T-helper 2 cell treated with Interferon-gamma antibody and Interleukin-4, amounts not matched to agents 5 μg/mL and 100 μg/mL, for 36 hours (primary cell): ENCODE data around the gene SMIM38.

ENCODE experiments used
- DNase-seq: peaks from one replicate; pipeline ENCODE4 v3.0.0; 2021; ENCODE audit warnings: low spot score
- H3K27ac Mint-ChIP-seq: one replicate; pipeline ENCODE4 v1.8.0; 2021; ENCODE audit warnings: mild to moderate bottlenecking, mixed read lengths
- H3K27me3 Mint-ChIP-seq: one replicate; pipeline ENCODE4 v1.8.0; 2021; ENCODE audit warnings: low read depth, mixed read lengths
- H3K36me3 Mint-ChIP-seq: one replicate; pipeline ENCODE4 v1.8.0; 2021; ENCODE audit warnings: low read depth, mixed read lengths
- H3K4me1 Mint-ChIP-seq: one replicate; pipeline ENCODE4 v1.8.0; 2021; ENCODE audit warnings: low read depth, mixed read lengths
- H3K4me3 Mint-ChIP-seq: one replicate; pipeline ENCODE4 v1.8.0; 2022; ENCODE audit warnings: mild to moderate bottlenecking, moderate library complexity, mixed read lengths
- H3K9me3 Mint-ChIP-seq: one replicate; pipeline ENCODE4 v1.8.0; 2021; ENCODE audit warnings: mixed read lengths

SMIM38 gene

DNA sequence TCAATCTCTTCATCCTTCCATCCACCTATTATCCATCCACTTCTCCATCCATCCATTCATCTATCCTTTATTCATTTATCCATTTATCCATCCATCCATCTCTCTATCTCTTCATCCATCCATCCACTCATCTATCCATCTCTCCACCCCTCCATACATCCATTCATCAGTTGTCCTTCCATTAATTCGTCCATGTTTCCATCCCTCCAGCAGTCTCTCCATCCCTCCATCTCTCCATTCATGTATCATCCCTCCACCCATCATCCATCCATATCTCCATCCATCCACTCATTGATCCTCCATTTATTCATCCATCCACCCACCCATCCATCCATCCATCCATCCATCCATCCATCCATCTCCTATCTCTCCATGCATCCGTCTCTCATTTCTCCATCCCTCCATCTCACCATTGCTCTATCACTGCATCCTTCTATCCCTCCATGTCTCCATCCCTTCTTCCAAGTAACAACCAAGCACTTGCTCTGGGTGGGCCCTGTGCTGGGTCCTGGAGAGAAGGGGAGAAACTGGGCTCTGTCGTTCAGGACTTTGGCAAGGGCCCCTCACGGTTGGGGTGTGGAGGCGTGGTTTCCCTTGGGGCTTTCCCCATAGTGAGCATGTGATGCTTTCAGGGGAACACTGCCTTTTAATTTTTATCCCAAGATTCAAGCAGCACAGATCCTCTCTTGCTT is 43.3 kb downstream of the SMIM38 start:
- DNase-seq = no peak
- Mint-ChIP-seq H3K36me3 (no peaks in the 10 kb centered on the region), H3K9me3 (peaks cover 8% of the 10 kb centered on the region), H3K27ac (no peak overlapping the region), H3K4me1 (no peaks in the 10 kb centered on the region), H3K4me3 (no peak overlapping the region), H3K27me3 (no peaks in the 10 kb centered on the region)

DNA sequence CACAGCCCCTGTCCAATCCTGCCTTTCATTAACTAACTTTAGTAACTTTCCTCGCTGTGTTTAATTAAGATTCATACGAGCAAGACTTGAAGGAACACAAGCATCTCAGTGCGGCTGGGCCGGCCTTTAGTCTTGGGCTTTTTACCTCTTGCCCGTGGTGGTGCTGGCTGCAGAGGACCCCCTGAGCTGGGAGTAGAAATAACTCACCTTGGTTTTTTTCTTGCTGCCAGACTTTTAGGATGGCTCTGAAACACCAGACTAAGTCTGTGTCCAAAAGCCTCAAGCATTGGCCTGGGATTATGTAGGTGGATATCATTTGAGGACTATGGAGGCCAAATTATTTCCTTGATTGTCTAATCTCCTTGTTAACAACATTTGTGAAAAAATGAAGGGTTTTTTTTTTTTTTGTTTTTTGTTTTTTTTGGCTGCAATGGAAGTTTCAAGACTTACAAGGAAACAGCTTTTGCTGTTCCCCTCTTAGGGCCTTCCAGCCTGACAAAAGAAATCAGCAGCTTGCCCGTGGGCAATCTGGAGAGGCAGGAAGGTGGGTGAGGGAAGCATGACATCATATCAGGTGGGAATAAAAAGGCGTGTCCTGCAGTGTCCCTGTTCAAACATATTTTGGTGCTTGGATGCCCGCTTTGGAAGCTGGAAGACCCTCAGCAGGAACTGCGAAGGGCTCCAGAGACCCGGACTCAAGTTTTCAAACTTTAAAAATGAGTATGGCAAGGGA is 44.0 kb downstream of the SMIM38 start:
- Mint-ChIP-seq H3K27me3 (no peaks in the 10 kb centered on the region), H3K36me3 (no peaks in the 10 kb centered on the region), H3K4me1 (no peaks in the 10 kb centered on the region), H3K9me3 (peaks cover 2% of the 10 kb centered on the region), H3K4me3 (no peak overlapping the region), H3K27ac (no peak overlapping the region)
- DNase-seq = no peak

DNA sequence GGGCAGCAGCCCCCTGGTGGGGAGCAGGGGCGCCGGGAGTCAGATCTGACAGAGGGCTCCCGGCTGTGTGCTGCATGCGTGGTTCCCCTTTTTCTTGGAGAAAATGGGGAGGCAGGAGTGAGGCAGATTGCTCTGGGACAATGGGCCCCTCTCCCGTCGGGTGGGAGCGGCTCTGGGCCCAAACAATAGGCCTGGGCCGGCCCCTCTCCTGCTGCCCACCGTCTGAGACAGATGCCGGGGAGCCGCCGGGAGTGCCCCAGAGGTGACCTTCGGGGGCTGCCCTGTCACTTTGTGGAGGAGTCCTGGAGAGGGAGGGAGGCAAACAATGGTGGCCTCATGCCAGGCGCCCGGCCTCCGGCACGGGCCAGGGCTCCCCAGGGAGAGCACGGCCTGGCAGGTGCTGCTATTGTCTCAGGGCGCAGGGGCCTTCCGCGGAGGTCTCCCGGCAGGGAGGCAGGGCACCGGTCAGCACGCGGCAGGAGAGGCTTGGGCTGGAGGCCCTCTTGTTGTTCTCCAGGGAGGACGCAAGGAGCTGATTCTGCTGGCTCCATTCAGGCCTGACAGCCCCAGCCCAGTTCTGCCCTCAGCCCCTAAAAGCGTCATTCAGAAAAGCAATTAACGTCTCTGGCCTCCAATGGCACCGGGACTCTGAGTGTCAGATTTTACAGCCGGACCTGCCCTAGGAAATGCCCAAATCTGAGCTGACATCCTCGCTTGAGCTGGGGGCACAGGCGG is 44.8 kb downstream of the SMIM38 start:
- Mint-ChIP-seq H3K36me3 (no peaks in the 10 kb centered on the region), H3K9me3 (no peaks in the 10 kb centered on the region), H3K27ac (no peak overlapping the region), H3K4me3 (no peak overlapping the region), H3K4me1 (no peaks in the 10 kb centered on the region), H3K27me3 (no peaks in the 10 kb centered on the region)
- no peak for DNase-seq

DNA sequence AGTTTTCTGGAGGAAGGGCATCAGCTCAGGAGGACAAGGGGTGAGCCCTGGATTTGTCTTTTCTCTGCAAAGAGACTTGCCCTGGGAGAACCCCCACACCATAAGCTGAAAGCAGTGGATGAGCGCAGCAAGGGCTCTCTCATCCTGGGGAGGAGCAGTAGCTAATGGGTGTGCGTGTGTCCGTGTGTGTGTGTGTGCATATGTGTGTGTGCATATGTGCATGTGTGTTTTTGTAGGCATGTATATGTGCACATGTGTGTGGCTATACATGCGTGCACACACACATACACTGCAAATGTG is 45.3 kb downstream of the SMIM38 start:
- no peaks in the 10 kb centered on the region for H3K4me1 Mint-ChIP-seq
- no peaks in the 10 kb centered on the region for H3K9me3 Mint-ChIP-seq
- H3K36me3 Mint-ChIP-seq = no peaks in the 10 kb centered on the region
- H3K27me3 Mint-ChIP-seq = no peaks in the 10 kb centered on the region
- no peak for DNase-seq
- no peak overlapping the region for H3K4me3 Mint-ChIP-seq
- no peak overlapping the region for H3K27ac Mint-ChIP-seq

DNA sequence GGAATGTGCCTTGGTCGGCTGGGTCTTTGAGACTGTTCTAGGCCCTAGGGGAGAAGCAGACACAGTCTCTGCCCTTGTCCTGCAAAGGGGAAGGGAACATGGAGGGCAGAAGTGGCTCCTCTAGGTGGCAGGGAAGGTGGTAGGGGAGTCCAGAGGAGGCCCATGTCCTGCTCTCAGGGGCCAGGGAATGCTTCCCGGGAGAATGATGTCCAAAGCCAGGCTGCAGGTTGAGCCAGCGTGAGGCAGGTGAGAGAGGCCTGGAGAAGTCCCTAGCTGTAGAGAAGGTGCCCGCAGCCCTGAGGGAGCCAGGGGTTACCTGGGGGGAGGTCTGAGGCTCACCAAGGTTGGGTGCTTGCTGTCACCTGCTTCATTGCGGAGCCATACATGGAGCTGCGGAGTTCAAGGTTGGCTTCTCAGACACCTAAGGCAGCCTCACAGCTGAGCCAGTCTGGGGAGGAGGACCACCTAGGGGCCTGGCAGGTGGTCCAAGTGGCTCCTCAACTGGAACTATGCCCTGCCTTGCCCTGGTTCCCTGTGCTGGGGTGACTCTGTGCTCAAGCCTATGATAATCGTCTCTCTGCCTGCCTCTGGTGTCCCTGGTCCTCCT is 46.1 kb downstream of the SMIM38 start:
- Mint-ChIP-seq H3K4me1 (no peaks in the 10 kb centered on the region), H3K4me3 (no peak overlapping the region), H3K27me3 (no peaks in the 10 kb centered on the region), H3K9me3 (no peaks in the 10 kb centered on the region), H3K27ac (no peak overlapping the region), H3K36me3 (no peaks in the 10 kb centered on the region)
- no peak for DNase-seq

DNA sequence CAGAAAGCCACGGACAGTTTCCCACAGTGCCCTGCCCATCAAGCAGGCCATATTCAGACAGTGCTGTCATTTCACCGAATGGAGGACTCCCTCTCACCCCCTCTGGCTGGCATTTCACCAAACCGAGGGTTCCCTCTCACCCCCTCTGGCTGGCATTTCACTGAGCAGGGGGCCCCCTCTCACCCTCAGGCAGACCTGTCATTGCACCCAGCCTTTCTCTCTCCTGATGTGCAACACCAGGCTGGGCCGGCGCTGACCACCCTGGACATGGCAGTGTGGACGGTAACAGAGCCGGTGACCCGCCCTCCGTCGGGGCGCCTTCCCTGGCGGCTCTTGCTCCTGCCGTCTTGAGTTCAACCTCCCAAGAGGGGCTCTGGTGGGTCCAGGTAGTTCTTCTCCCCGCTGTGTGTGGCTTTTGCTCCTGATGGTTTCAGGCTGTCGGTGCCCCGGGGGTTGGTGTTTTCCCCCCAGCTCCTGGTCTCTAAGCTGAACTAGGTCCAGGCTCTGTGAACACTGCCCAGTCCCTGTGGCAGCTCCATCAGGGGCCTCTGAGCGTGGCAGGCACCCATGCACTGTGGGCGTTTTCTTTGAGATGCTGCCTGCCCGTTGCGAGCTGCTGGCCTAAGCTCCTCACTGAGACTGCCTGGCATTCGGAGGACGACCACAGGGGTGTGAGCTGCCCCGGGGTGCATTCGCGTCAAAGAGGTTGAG is 46.9 kb downstream of the SMIM38 start:
- Mint-ChIP-seq H3K4me3 (no peak overlapping the region), H3K36me3 (no peaks in the 10 kb centered on the region)

DNA sequence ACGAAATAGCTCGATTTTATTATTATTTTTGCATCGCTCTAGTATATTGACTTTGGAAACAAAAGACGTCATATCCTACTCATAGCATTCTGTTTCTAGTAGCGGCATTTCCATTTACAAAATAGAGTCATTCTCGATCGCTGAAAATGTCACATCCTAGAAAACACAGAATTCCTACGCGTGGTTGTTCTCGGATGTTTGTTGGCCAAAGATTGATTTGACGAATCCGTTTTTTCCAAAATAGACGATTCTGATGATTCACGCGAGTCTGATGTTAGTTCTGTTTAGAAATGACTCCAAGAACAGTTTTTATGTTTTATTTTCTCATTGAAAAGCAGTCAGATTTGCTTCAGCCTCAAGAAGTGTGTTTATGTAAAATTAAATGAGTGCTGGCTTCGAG is 47.6 kb downstream of the SMIM38 start:
- no peaks in the 10 kb centered on the region for H3K27me3 Mint-ChIP-seq
- H3K4me1 Mint-ChIP-seq = no peaks in the 10 kb centered on the region
- no peak for DNase-seq
- H3K27ac Mint-ChIP-seq = no peak overlapping the region
- H3K36me3 Mint-ChIP-seq = no peaks in the 10 kb centered on the region
- no peak overlapping the region for H3K4me3 Mint-ChIP-seq
- H3K9me3 Mint-ChIP-seq = no peaks in the 10 kb centered on the region

More for the DNA sequence above, 46.9 kb downstream of the SMIM38 start:
- H3K4me1 Mint-ChIP-seq = no peaks in the 10 kb centered on the region
- DNase-seq = no peak
- H3K27me3 Mint-ChIP-seq = no peaks in the 10 kb centered on the region
- no peak overlapping the region for H3K27ac Mint-ChIP-seq
- H3K9me3 Mint-ChIP-seq = no peaks in the 10 kb centered on the region

DNA sequence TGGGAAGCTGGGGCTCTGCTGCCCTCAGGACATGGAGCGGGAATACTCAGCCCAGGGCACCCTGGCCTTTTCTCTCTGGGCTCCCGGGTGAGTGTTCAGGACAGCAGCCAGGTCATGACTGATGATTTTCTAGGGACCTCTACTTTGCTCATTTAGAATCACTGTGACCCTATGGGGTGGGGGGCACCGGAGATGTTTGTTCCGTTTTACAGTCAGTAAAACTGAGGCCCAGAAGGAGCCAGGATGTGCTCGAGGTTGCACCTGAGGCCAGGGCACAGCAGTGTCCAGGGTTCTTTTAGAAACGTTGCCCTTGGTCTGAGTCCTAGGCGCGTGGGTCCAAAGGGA is 48.1 kb downstream of the SMIM38 start:
- Mint-ChIP-seq H3K27ac (no peak overlapping the region), H3K4me3 (no peak overlapping the region), H3K36me3 (no peaks in the 10 kb centered on the region), H3K4me1 (no peaks in the 10 kb centered on the region), H3K27me3 (no peaks in the 10 kb centered on the region), H3K9me3 (no peaks in the 10 kb centered on the region)
- no peak for DNase-seq

DNA sequence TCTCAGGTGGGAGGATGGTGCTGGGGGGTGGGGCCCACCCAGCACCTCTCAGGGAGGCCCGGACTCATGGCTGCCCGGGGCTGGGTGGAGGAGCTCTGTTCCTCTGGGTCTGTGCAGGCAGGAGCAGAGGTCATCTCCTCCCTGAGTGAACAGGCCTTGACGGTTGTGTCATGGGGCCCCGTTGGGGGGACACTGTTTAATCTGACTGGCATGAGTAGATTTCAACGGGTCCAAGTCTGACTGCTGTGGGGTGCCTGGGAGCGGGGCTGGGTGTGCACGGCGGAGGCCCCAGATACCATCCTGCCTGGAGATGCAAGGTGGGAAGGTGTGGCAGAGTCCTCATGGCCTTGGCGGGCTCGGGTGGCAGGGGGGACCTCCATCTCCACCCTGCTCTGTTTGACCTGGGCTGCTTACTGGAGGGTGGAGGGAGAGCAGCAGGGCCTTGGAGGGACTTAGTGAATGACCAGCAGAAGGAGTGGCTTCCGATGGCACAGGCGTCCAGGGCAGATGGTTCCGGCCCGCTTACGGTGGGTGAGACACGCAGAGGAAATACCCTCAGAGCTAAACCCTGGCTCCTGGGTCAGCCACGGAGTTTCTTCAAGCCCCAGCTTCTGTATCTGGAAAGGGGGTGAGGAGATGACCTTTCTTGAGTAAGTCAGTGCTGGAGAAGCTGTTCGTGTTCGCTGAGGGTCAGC is 48.7 kb downstream of the SMIM38 start:
- no peak overlapping the region for H3K4me3 Mint-ChIP-seq
- no peaks in the 10 kb centered on the region for H3K9me3 Mint-ChIP-seq
- H3K27me3 Mint-ChIP-seq = no peaks in the 10 kb centered on the region
- H3K36me3 Mint-ChIP-seq = no peaks in the 10 kb centered on the region
- H3K27ac Mint-ChIP-seq = no peak overlapping the region
- H3K4me1 Mint-ChIP-seq = no peaks in the 10 kb centered on the region
- DNase-seq = no peak

DNA sequence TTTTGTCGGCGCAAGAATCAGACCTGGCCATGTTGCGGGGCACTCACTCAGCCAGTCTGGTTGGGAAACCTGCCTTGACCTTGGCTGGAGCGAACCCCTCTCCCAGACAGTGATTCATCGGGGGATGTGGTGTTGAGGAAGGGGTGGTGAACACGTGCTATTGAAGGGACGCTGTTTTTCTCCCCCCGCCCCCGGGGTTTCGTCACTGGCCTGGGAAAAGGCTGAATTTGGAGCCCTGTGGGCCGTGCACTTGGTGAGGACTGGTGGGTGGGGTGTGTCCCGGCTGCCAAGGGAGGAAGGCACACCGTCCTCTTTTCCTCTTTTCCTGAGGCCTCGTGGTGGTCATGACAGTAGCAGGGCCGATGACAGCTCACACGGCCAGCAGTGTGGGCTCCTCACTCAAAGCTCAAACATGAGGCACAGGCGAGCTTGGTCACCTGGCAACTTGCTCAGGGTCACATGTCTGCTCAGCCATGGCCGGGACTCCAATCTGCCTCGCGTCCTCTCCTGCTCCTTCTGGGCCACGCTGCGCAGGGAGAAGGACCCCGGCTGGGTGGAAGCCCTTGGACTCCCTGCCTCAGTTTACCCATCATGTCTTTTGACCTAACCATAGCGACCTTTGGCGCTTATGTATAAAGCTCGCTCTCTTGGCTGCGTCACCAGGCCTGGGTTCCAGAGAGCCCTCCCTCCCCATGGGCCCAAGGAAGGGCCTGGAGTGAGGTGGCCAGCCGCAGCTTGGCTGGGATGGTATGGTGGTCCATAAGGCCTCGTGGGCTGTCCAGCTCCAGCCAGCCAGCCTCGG is 49.4 kb downstream of the SMIM38 start:
- Mint-ChIP-seq H3K4me1 (no peaks in the 10 kb centered on the region), H3K27ac (no peak overlapping the region), H3K4me3 (no peak overlapping the region)

More for the DNA sequence above, 49.4 kb downstream of the SMIM38 start:
- Mint-ChIP-seq H3K36me3 (no peaks in the 10 kb centered on the region), H3K27me3 (no peaks in the 10 kb centered on the region), H3K9me3 (no peaks in the 10 kb centered on the region)
- no peak for DNase-seq
